ENCODE results near the gene DUSP7. TPM values are rescaled to one million over a fixed set of nuclear protein-coding genes. Genes with fewer than 3 reads are reported as not detected.

Gene DUSP7
- total RNA-seq, 1 experiment from 2014 or later, result 13.1 TPM

- Histone ChIP-seq H3K27ac (ENCODE audit: low read length) (no peak overlapping the region), H3K4me3 (ENCODE audit: low read depth in 2 of 2, low read length in 2 of 2) (no peak overlapping the region), H3K27me3 (ENCODE audit: control insufficient read depth, insufficient read depth, low read length) (no peaks in the 10 kb centered on the region), H3K4me1 (ENCODE audit: control insufficient read depth, insufficient read depth, low read length) (no peaks in the 10 kb centered on the region), H3K36me3 (ENCODE audit: control insufficient read depth, insufficient read depth, low read length) (no peaks in the 10 kb centered on the region), H3K9me3 (ENCODE audit: control insufficient read depth, insufficient read depth, low read depth, low read length) (no peaks in the 10 kb centered on the region)
- DNase-seq (ENCODE audit: low read depth, low spot score) (no peak), ATAC-seq (no peak)
- no peak for TF ChIP-seq SIN3A (IDR thresholded peaks at IDR 0.05; ENCODE audit: borderline replicate concordance, insufficient read depth, low read depth, low read length)
- TF ChIP-seq TCF7L2 (IDR thresholded peaks at IDR 0.05; ENCODE audit: low read depth, low read length), result no peak
- no peak for TF ChIP-seq POLR2AphosphoS5 (IDR thresholded peaks at IDR 0.05; ENCODE audit: low read depth, low read length)
- no peak for TF ChIP-seq REST (IDR thresholded peaks at IDR 0.05; ENCODE audit: insufficient read depth in 1 of 2, low read depth in 2 of 2, low read length in 1 of 2)
- TF ChIP-seq CTCF (IDR thresholded peaks at IDR 0.05), result no peak
- intact Hi-C loops (cut with micrococcal nuclease; ENCODE audit: unreplicated experiment), result no loop called here
- ChIA-PET POLR2A (no interaction called here), CTCF (interaction anchor here (0.8 kb wide), 1 partner anchor 15 kb away, joined by 4 read pairs; no protein-coding TSS in a partner anchor)
- in situ Hi-C loops (cut with HindIII; ENCODE audit: low pct_unique_long_range_greater_than_20kb, low sequenced_read_pairs), result no loop called here
- BruUV-seq (replicated peaks), result no TSS peak
Observed at GRCh38 chr3:52076896-52077780, 20.8 kb upstream of the DUSP7 start.

- no peaks in the 10 kb centered on the region for H3K27me3 ChIP-seq (ENCODE audit: control insufficient read depth, insufficient read depth, low read length)
- no peaks in the 10 kb centered on the region for H3K9me3 ChIP-seq (ENCODE audit: control insufficient read depth, insufficient read depth, low read depth, low read length)
- DNase-seq (ENCODE audit: low read depth, low spot score), result no peak
- ATAC-seq, result no peak
- TF ChIP-seq POLR2AphosphoS5 (IDR thresholded peaks at IDR 0.05; ENCODE audit: low read depth, low read length), result no peak
- TF ChIP-seq TCF7L2 (IDR thresholded peaks at IDR 0.05; ENCODE audit: low read depth, low read length), result no peak
- TF ChIP-seq CTCF (IDR thresholded peaks at IDR 0.05), result no peak
- TF ChIP-seq SIN3A (IDR thresholded peaks at IDR 0.05; ENCODE audit: borderline replicate concordance, insufficient read depth, low read depth, low read length), result no peak
- no peak for TF ChIP-seq REST (IDR thresholded peaks at IDR 0.05; ENCODE audit: insufficient read depth in 1 of 2, low read depth in 2 of 2, low read length in 1 of 2)
- no peak overlapping the region for H3K4me3 ChIP-seq (ENCODE audit: low read depth in 2 of 2, low read length in 2 of 2)
- ChIA-PET CTCF (no interaction called here), POLR2A (no interaction called here)
- H3K36me3 ChIP-seq (ENCODE audit: control insufficient read depth, insufficient read depth, low read length), result no peaks in the 10 kb centered on the region
- no peaks in the 10 kb centered on the region for H3K4me1 ChIP-seq (ENCODE audit: control insufficient read depth, insufficient read depth, low read length)
- in situ Hi-C loops (cut with HindIII; ENCODE audit: low pct_unique_long_range_greater_than_20kb, low sequenced_read_pairs), result no loop called here
- intact Hi-C loops (cut with micrococcal nuclease; ENCODE audit: unreplicated experiment), result no loop called here
- H3K27ac ChIP-seq (ENCODE audit: low read length), result no peak overlapping the region
- BruUV-seq (replicated peaks), result no TSS peak
Observed at GRCh38 chr3:52073490-52073889, 17.1 kb upstream of the DUSP7 start.
